DOHH2 (cell line): ENCODE measurements around the gene C16orf78.

Source experiments
- H3F3A ChIP-seq: fragments of 200-600 bp; sonication (generic), shearing (Covaris generic); 2 replicates; pipeline ENCODE4 v1.6.0; 2016; ENCODE audit warnings: antibody characterized with exemption, mild to moderate bottlenecking; ENCODE audit not compliant: control insufficient read depth, insufficient read depth
- H3K27ac ChIP-seq: fragments of 200-600 bp; sonication (generic); 2 replicates; pipeline ENCODE4 v1.5.1; 2014; ENCODE audit warnings: low read depth, mild to moderate bottlenecking, low read length, moderate library complexity
- H3K27me3 ChIP-seq: fragments of 200-600 bp; sonication (generic); 2 replicates; pipeline ENCODE4 v1.6.1; 2014; ENCODE audit warnings: mild to moderate bottlenecking, low read length, mixed read lengths; ENCODE audit not compliant: control insufficient read depth
- H3K36me3 ChIP-seq: fragments of 200-600 bp; sonication (generic); 2 replicates; pipeline ENCODE4 v1.6.1; 2014; ENCODE audit warnings: mild to moderate bottlenecking, low read length, moderate library complexity, mixed read lengths; ENCODE audit not compliant: control insufficient read depth
- H3K4me1 ChIP-seq: fragments of 200-600 bp; sonication (generic); 2 replicates; pipeline ENCODE4 v1.6.1; 2014; ENCODE audit warnings: mild to moderate bottlenecking, low read length, mixed read lengths; ENCODE audit not compliant: control insufficient read depth
- H3K4me2 ChIP-seq: fragments of 200-600 bp; sonication (generic); 2 replicates; pipeline ENCODE4 v1.6.0; 2014; ENCODE audit warnings: mild to moderate bottlenecking, low read length, moderate library complexity
- H3K4me3 ChIP-seq: fragments of 200-600 bp; sonication (generic); 2 replicates; pipeline ENCODE4 v1.5.1; 2014; ENCODE audit warnings: mild to moderate bottlenecking, low read length, mixed read lengths
- H3K79me2 ChIP-seq: fragments of 200-600 bp; sonication (generic); 2 replicates; pipeline ENCODE4 v1.6.1; 2014; ENCODE audit warnings: mild to moderate bottlenecking, low read length, mixed read lengths; ENCODE audit not compliant: control insufficient read depth
- H3K9me2 ChIP-seq: fragments of 200-600 bp; sonication (generic); replicated peaks from 2 replicates; pipeline ENCODE4 v1.6.1; 2014; ENCODE audit warnings: mild to moderate bottlenecking, low read length, mixed read lengths; ENCODE audit not compliant: control insufficient read depth
- H3K9me3 ChIP-seq: fragments of 200-600 bp; sonication (generic); 2 replicates; pipeline ENCODE4 v1.6.1; 2014; ENCODE audit warnings: antibody characterized with exemption, low read length, mixed read lengths; ENCODE audit not compliant: control insufficient read depth, insufficient read depth
- H4K20me1 ChIP-seq: fragments of 200-600 bp; sonication (generic); 2 replicates; pipeline ENCODE4 v1.6.0; 2014; ENCODE audit warnings: low read depth, mild to moderate bottlenecking, antibody characterized with exemption, low read length, moderate library complexity; ENCODE audit not compliant: control insufficient read depth, insufficient read depth
- CTCF ChIP-seq: fragments of 200-600 bp; sonication (generic); IDR thresholded peaks from one replicate; pipeline ENCODE4 v1.5.1; 2014; ENCODE audit warnings: antibody characterized with exemption, mild to moderate bottlenecking, low read depth, low read length; ENCODE audit not compliant: poor library complexity, severe bottlenecking
- EZH2phosphoT487 ChIP-seq: fragments of 200-600 bp; sonication (generic); IDR thresholded peaks from 2 replicates; pipeline ENCODE4 v1.6.1; 2017; ENCODE audit warnings: borderline replicate concordance, mild to moderate bottlenecking, antibody characterized with exemption, low read length, moderate library complexity, mixed read lengths

Gene C16orf78

DNA sequence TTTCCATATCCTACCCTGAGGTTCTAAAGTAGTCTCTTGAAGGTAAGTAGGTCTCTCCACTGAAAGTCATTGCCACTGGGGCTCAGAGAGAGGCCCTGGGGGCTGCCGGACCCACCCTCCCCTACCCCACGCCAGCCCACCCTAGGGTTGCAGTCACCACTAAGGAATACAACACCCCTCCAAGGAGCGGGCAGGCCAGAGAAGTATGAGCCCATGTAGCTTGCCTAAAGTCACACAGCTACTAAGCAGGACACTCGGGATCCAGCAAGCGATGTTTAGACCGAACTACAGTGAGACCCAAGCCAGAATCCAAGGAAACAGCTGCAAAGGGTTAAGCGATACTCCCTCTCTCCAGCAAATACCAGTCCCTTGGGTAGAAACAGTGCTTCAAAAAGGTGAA lies 27.0 kb downstream of the C16orf78 start:
- TF ChIP-seq CTCF, result no peak
- TF ChIP-seq EZH2phosphoT487, result no peak
- Histone ChIP-seq H3F3A (no peaks in the 10 kb centered on the region), H4K20me1 (no peaks in the 10 kb centered on the region), H3K9me2 (no peaks in the 10 kb centered on the region), H3K9me3 (no peaks in the 10 kb centered on the region), H3K4me2 (no peak overlapping the region), H3K79me2 (no peaks in the 10 kb centered on the region), H3K27ac (no peak overlapping the region), H3K4me1 (peaks cover 14% of the 10 kb centered on the region), H3K27me3 (no peaks in the 10 kb centered on the region), H3K36me3 (no peaks in the 10 kb centered on the region), H3K4me3 (no peak overlapping the region)

DNA sequence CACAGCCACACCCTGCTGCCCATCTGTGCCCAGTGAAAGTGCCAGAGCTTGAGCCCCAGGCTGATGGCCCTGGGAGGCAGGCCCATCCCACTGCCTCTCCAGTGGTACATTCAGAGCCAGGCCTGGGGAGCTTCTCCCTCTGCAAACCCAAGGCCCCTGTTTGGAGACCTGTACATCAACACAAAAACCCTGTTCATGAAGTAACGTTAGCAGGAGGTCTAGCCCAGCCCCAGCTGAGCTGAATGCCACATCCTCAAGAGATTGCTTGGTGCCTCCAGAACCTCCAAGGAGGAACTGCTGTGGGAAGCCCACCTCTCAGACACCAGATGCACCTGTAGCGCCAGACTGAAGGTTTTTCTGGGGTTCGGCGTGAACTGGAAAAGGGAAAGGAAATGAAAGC lies 31.5 kb downstream of the C16orf78 start:
- Histone ChIP-seq H4K20me1 (no peaks in the 10 kb centered on the region), H3K9me2 (no peaks in the 10 kb centered on the region), H3K27me3 (no peaks in the 10 kb centered on the region), H3K4me3 (no peak overlapping the region), H3K4me1 (peaks cover 8% of the 10 kb centered on the region), H3K9me3 (no peaks in the 10 kb centered on the region), H3F3A (no peaks in the 10 kb centered on the region), H3K79me2 (no peaks in the 10 kb centered on the region), H3K36me3 (no peaks in the 10 kb centered on the region), H3K4me2 (no peak overlapping the region), H3K27ac (no peak overlapping the region)
- TF ChIP-seq EZH2phosphoT487, result no peak
- TF ChIP-seq CTCF, result no peak

DNA sequence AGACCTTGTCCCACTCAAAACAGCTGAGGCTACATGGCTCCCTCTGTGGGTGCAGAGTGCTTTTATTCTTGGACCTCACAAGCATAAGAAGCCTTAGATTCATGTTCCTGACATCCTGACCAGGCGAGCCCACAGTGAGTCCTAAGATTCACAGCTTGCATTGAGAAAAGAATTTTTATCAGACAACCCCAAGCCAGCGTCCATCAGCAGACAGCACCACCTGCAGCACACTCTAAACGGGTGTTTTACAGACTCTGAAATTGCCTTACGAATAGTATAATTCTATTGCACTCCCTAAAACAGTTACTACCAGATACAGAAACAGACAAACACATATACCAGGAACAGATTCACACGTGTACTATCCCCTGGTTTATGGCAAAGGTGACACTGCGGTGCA lies 31.9 kb downstream of the C16orf78 start:
- no peaks in the 10 kb centered on the region for H3K9me3 ChIP-seq
- H3K4me2 ChIP-seq, result no peak overlapping the region
- no peaks in the 10 kb centered on the region for H3K9me2 ChIP-seq
- no peaks in the 10 kb centered on the region for H3F3A ChIP-seq
- H3K4me3 ChIP-seq, result no peak overlapping the region
- H3K36me3 ChIP-seq, result no peaks in the 10 kb centered on the region
- TF ChIP-seq EZH2phosphoT487 (no peak), CTCF (no peak)
- H4K20me1 ChIP-seq, result no peaks in the 10 kb centered on the region
- H3K79me2 ChIP-seq, result no peaks in the 10 kb centered on the region
- no peaks in the 10 kb centered on the region for H3K27me3 ChIP-seq
- no peak overlapping the region for H3K27ac ChIP-seq
- peaks cover 6% of the 10 kb centered on the region for H3K4me1 ChIP-seq
